A673 (cell line): Measurements from ENCODE around the gene HSPD1.

Source experiments
- EZH2 ChIP-seq: fragments of 200-600 bp; sonication (generic); IDR thresholded peaks from 2 replicates; pipeline ENCODE4 v1.6.1; 2017; ENCODE audit warnings: borderline replicate concordance, low read depth, mild to moderate bottlenecking, mixed read lengths, antibody characterized with exemption, low read length; ENCODE audit not compliant: poor library complexity, severe bottlenecking
- TF ChIP-seq, protein P1 (sequence below): fragments of 300-800, 200-600 bp; sonication (generic); conservative IDR thresholded peaks from 2 replicates; pipeline ENCODE4 v1.5.1; 2017; ENCODE audit warnings: low read depth, mild to moderate bottlenecking, antibody characterized with exemption, low read length, moderate library complexity, mixed read lengths

DNA sequence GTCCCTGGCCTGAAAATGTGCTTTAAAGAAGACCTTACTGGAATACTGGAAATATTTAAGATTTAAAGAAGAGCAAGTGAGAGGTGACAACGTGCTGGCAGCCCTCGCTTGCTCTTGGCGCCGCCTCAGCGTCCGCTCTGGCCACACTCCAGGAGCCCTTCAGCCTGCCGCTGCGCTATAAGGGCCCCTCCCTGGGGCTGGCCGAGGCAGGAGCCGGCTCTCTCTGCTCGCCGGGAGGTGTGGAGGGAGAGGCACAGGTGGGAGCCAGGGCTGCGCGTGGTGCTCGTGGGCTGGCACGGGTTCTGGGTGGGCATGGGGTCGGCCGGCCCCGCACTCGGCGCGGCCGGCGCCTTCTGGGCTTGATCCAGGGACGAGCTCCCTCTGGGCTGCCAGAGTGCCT, 49.2 kb downstream of the HSPD1 start:
- no peak for TF ChIP-seq EZH2
- TF ChIP-seq, protein P1, sequence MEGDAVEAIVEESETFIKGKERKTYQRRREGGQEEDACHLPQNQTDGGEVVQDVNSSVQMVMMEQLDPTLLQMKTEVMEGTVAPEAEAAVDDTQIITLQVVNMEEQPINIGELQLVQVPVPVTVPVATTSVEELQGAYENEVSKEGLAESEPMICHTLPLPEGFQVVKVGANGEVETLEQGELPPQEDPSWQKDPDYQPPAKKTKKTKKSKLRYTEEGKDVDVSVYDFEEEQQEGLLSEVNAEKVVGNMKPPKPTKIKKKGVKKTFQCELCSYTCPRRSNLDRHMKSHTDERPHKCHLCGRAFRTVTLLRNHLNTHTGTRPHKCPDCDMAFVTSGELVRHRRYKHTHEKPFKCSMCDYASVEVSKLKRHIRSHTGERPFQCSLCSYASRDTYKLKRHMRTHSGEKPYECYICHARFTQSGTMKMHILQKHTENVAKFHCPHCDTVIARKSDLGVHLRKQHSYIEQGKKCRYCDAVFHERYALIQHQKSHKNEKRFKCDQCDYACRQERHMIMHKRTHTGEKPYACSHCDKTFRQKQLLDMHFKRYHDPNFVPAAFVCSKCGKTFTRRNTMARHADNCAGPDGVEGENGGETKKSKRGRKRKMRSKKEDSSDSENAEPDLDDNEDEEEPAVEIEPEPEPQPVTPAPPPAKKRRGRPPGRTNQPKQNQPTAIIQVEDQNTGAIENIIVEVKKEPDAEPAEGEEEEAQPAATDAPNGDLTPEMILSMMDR: no peak
